HCT116 (cell line): ENCODE results near the gene MIA2. TPM values are rescaled to one million over a fixed set of nuclear protein-coding genes. Genes with fewer than 3 reads are reported as not detected.

Experiments used
- ATAC-seq: fragments of 200-7000 bp; cut with Tn5 transposase; 2 replicates; pipeline ENCODE4 v1.9.1; 2020; ENCODE audit warnings: mild to moderate bottlenecking, moderate library complexity
- BruUV-seq: library from RNA; stranded (reverse); fragments of 400-500 nt; replicated peaks from 2 replicates; lab custom pipeline; 2021; lab: Mats Ljungman, UMichigan
- CTCF ChIA-PET: fragments of 300-600 bp; sonication (Branson Sonifier 250); formaldehyde crosslinking; loops from one replicate; lab custom pipeline; 2021; ENCODE audit warnings: antibody characterized with exemption; lab: Charles Lee
- POLR2A ChIA-PET: fragments of 300-600, 350-600 bp; sonication (Branson Sonifier 250); formaldehyde crosslinking; loops from one replicate; lab custom pipeline; 2021; ENCODE audit warnings: antibody characterized with exemption; lab: Charles Lee
- RAD21 ChIA-PET, 2 experiments: fragments of 300-600 bp; sonication (Branson Sonifier 250); formaldehyde crosslinking; loops; one replicate each; lab custom pipeline; 2023; ENCODE audit warnings: low total read pairs in 2 of 2; ENCODE audit not compliant: uncharacterized antibody in 2 of 2, unreplicated experiment in 2 of 2, low non-redundant PET in 1 of 2; lab: Charles Lee
- DNase-seq: peaks from one replicate; pipeline ENCODE4 v3.0.0-alpha.2; 2010; ENCODE audit warnings: low read depth, low spot score
- H2AFZ ChIP-seq: fragments of 200-600 bp; shearing (Covaris generic), sonication (generic); 2 replicates; pipeline ENCODE4 v1.6.1; 2017; ENCODE audit warnings: low read depth, mixed run types, mixed read lengths, antibody characterized with exemption, low read length; ENCODE audit not compliant: poor library complexity, severe bottlenecking
- H3K27ac ChIP-seq: 2 replicates; pipeline ENCODE4 v1.5.1; 2012; ENCODE audit warnings: low read depth, low read length
- H3K27me3 ChIP-seq: fragments of 200-600 bp; sonication (generic); 2 replicates; pipeline ENCODE4 v1.6.1; 2016; ENCODE audit warnings: mixed run types, low read length, mixed read lengths; ENCODE audit not compliant: insufficient read depth
- H3K36me3 ChIP-seq, 2 experiments: fragments of 200-500 bp in 1 of 2; fragments of 200-600 bp in 1 of 2; sonication (Bioruptor generic) in 1 of 2; sonication (generic) in 1 of 2; 2 replicates each; pipeline versions ENCODE4 v1.5.1 to v1.6.1; 2014 to 2016; ENCODE audit warnings: low read length in 2 of 2, inconsistent platforms in 1 of 2, mixed read lengths in 1 of 2, mixed run types in 1 of 2; ENCODE audit not compliant: insufficient read depth in 2 of 2, control insufficient read depth in 1 of 2
- H3K4me1 ChIP-seq, 2 experiments: fragments of 200-600 bp in 1 of 2; sonication (generic) in 1 of 2; 2 replicates each; pipeline versions ENCODE4 v1.5.1 to v1.6.1; 2012 to 2017; ENCODE audit warnings: low read length in 2 of 2, inconsistent platforms in 1 of 2, mild to moderate bottlenecking in 1 of 2, mixed read lengths in 1 of 2, mixed run types in 1 of 2, moderate library complexity in 1 of 2; ENCODE audit not compliant: insufficient read depth in 2 of 2, control insufficient read depth in 1 of 2
- H3K4me2 ChIP-seq: fragments of 200-600 bp; sonication (generic); 2 replicates; pipeline ENCODE4 v1.6.1; 2017; ENCODE audit warnings: mixed run types, low read length, mixed read lengths
- H3K4me3 ChIP-seq, 2 experiments: fragments of 200-600 bp in 1 of 2; sonication (generic) in 1 of 2; replicated peaks in 1 of 2; 2 replicates each; pipeline ENCODE4 v1.5.1; 2011 to 2016; ENCODE audit warnings: low read length in 2 of 2, control low read depth in 1 of 2, low read depth in 1 of 2, mild to moderate bottlenecking in 1 of 2, mixed read lengths in 1 of 2, mixed run types in 1 of 2
- H3K79me2 ChIP-seq: fragments of 200-600 bp; sonication (generic); 2 replicates; pipeline ENCODE4 v1.6.1; 2017; ENCODE audit warnings: mild to moderate bottlenecking, mixed run types, low read length, moderate library complexity, mixed read lengths; ENCODE audit not compliant: insufficient read depth
- H3K9ac ChIP-seq: fragments of 200-600 bp; sonication (generic); 2 replicates; pipeline ENCODE4 v1.6.1; 2016; ENCODE audit warnings: low read length, mixed read lengths
- H3K9me2 ChIP-seq: fragments of 200-600 bp; sonication (generic), shearing (Covaris generic); 2 replicates; pipeline ENCODE4 v1.6.1; 2017; ENCODE audit warnings: mixed run types, mild to moderate bottlenecking, moderate library complexity; ENCODE audit not compliant: insufficient read depth
- H3K9me3 ChIP-seq, 2 experiments: fragments of 200-500 bp in 1 of 2; fragments of 200-600 bp in 1 of 2; sonication (Bioruptor generic) in 1 of 2; sonication (generic) in 1 of 2; 2 replicates each; pipeline ENCODE4 v1.6.1; 2014 to 2017; ENCODE audit warnings: low read length in 2 of 2, mixed read lengths in 2 of 2, inconsistent platforms in 1 of 2, low read depth in 1 of 2, mild to moderate bottlenecking in 1 of 2, mixed run types in 1 of 2, moderate library complexity in 1 of 2; ENCODE audit not compliant: control insufficient read depth in 1 of 2, insufficient read depth in 1 of 2
- H4K20me1 ChIP-seq: fragments of 200-600 bp; sonication (generic), shearing (Covaris generic); 2 replicates; pipeline ENCODE4 v1.6.1; 2017; ENCODE audit warnings: mixed run types, mild to moderate bottlenecking, moderate library complexity; ENCODE audit not compliant: insufficient read depth
- CBX3 ChIP-seq: IDR thresholded peaks from 2 replicates; pipeline ENCODE4 v1.6.1; 2012; ENCODE audit warnings: low read depth
- EGR1 ChIP-seq: IDR thresholded peaks from 2 replicates; pipeline ENCODE4 v1.6.1; 2012; ENCODE audit warnings: low read depth
- EZH2 ChIP-seq: fragments of 200-600 bp; sonication (generic); IDR thresholded peaks from 2 replicates; pipeline ENCODE4 v1.6.1; 2017; ENCODE audit warnings: antibody characterized with exemption, mixed run types
- FOSL1 ChIP-seq: IDR thresholded peaks from 2 replicates; pipeline ENCODE4 v1.6.1; 2012; ENCODE audit warnings: low read depth
- JUND ChIP-seq: IDR thresholded peaks from 2 replicates; pipeline ENCODE4 v1.6.1; 2012
- POLR2A ChIP-seq: IDR thresholded peaks from 2 replicates; pipeline ENCODE4 v1.7.0; 2011; ENCODE audit warnings: borderline replicate concordance; ENCODE audit not compliant: insufficient read depth, insufficient read length; ENCODE audit errors: extremely low read depth
- POLR2AphosphoS5 ChIP-seq: IDR thresholded peaks from 2 replicates; pipeline ENCODE4 v1.6.1; 2011; ENCODE audit warnings: mild to moderate bottlenecking, low read depth, low read length, moderate library complexity
- SP1 ChIP-seq: IDR thresholded peaks from 2 replicates; pipeline ENCODE4 v1.6.1; 2012; ENCODE audit warnings: low read depth
- TCF7L2 ChIP-seq: IDR thresholded peaks from 2 replicates; pipeline ENCODE4 v1.7.0; 2011; ENCODE audit warnings: borderline replicate concordance, inconsistent platforms; ENCODE audit not compliant: insufficient read depth, insufficient read length; ENCODE audit errors: extremely low read depth
- ZFX ChIP-seq: fragments of 450-650 bp; IDR thresholded peaks from 2 replicates; pipeline ENCODE4 v1.6.1; 2017
- intact Hi-C: fragments of 100-400 bp; cut with micrococcal nuclease; formaldehyde crosslinking; loops from 2 replicates; pipeline ENCODE4 v1.10.0; 2022
- total RNA-seq: library from RNA; stranded (reverse); gene quantifications from one replicate; pipeline ENCODE4 v1.2.1, GENCODE V29; 2021; ENCODE audit not compliant: unreplicated experiment
- TF ChIP-seq, protein P1 (sequence below): IDR thresholded peaks from 2 replicates; pipeline ENCODE4 v1.6.1; 2012
- TF ChIP-seq, protein P2 (sequence below): IDR thresholded peaks from 2 replicates; pipeline ENCODE4 v1.6.1; 2011; ENCODE audit warnings: mild to moderate bottlenecking, low read length, moderate library complexity; ENCODE audit not compliant: insufficient replicate concordance; ENCODE audit errors: extremely low read depth
- TF ChIP-seq, protein P3 (sequence below): IDR thresholded peaks from 2 replicates; pipeline ENCODE4 v1.6.1; 2012
- TF ChIP-seq, protein P4 (sequence below), 3 experiments: fragments of 200-600 bp in 1 of 3; sonication (generic) in 1 of 3; IDR thresholded peaks in 2 of 3; conservative IDR thresholded peaks in 1 of 3; 2 replicates each; pipeline ENCODE4 v1.5.1; 2012 to 2017; ENCODE audit warnings: low read depth in 2 of 3, low read length in 2 of 3, antibody characterized with exemption in 1 of 3, borderline replicate concordance in 1 of 3, control low read depth in 1 of 3, mild to moderate bottlenecking in 1 of 3, mixed read lengths in 1 of 3, mixed run types in 1 of 3, moderate library complexity in 1 of 3; ENCODE audit not compliant: insufficient read depth in 1 of 3

The MIA2 gene
- total RNA-seq, 1 experiment from 2014 or later, result 31.1 TPM

DNA sequence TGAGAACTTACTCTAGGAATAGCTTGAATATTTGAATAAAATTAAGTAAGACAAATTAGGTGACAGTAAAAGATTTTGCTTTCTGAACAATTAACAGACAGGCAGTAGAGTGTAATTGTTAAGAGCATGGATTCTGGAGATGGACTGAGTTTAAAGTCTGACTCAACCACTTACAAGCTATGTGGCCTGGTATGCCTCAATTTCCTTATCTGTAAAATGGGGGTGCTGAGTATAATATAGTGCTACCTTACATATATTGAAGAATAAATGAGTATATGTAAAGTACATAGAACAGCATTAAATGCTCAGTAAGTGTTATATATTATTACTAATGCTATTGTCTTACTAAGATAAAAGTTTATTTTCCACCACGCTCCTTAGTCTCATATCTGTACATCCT is 7.1 kb downstream of the MIA2 start:
- Histone ChIP-seq H2AFZ (no peak overlapping the region), H3K9me3 (no peaks in the 10 kb centered on the region), H3K36me3 (no peaks in the 10 kb centered on the region), H3K4me2 (no peak overlapping the region), H3K4me1 (0 out of 4 replicates have a peak, but pooled peaks cover 0 to 2% of the 10 kb centered on the region in 2 experiments), H3K27ac (no peak overlapping the region), H3K4me3 (no peak overlapping the region), H4K20me1 (no peaks in the 10 kb centered on the region), H3K9me2 (no peaks in the 10 kb centered on the region), H3K27me3 (no peaks in the 10 kb centered on the region), H3K9ac (no peak overlapping the region), H3K79me2 (no peaks in the 10 kb centered on the region)
- no peak for TF ChIP-seq ZFX
- no peak for TF ChIP-seq SP1
- TF ChIP-seq POLR2AphosphoS5, result no peak
- TF ChIP-seq EGR1, result no peak
- TF ChIP-seq, protein P1, sequence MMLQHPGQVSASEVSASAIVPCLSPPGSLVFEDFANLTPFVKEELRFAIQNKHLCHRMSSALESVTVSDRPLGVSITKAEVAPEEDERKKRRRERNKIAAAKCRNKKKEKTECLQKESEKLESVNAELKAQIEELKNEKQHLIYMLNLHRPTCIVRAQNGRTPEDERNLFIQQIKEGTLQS, result no peak
- no peak for TF ChIP-seq TCF7L2
- no peak for TF ChIP-seq FOSL1
- TF ChIP-seq POLR2A, result no peak
- no peak for TF ChIP-seq CBX3
- no TSS peak for BruUV-seq
- ChIA-PET CTCF (no interaction called here), POLR2A (no interaction called here), RAD21 (no interaction called here)
- no peak for ATAC-seq
- intact Hi-C loops, result no loop called here
- no peak for DNase-seq

DNA sequence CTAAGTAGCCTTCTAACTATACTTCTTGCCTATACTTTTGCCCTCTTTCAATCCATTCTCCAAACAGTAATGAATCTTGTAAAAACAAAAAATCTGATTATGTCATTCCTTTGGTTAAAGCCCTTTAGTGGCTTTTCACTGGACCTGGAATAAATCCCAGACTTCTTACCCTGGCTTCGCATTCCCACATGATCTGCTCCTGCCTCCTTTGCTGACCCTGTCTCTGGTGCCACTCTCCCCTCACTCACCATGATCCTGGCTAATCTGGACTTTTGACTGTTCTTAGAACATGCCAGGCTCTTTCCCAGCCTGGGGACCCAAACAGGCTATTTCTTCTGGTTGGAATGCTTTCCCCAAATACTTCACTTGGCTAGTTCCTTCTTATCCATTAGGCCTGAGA is 7.9 kb downstream of the MIA2 start:
- POLR2A ChIA-PET, result no interaction called here

More for the DNA sequence above, 7.9 kb downstream of the MIA2 start:
- Histone ChIP-seq H3K27me3 (no peaks in the 10 kb centered on the region), H3K27ac (no peak overlapping the region), H3K36me3 (no peaks in the 10 kb centered on the region), H4K20me1 (no peaks in the 10 kb centered on the region), H3K9me3 (no peaks in the 10 kb centered on the region), H3K9me2 (no peaks in the 10 kb centered on the region), H3K4me3 (no peak overlapping the region), H3K79me2 (no peaks in the 10 kb centered on the region), H3K4me1 (0 out of 4 replicates have a peak, but pooled peaks cover 0 to 2% of the 10 kb centered on the region in 2 experiments), H2AFZ (no peak overlapping the region), H3K9ac (no peak overlapping the region), H3K4me2 (no peak overlapping the region)
- intact Hi-C loops, result no loop called here
- no TSS peak for BruUV-seq
- TF ChIP-seq EZH2 (no peak), JUND (no peak)
- TF ChIP-seq, protein P2, sequence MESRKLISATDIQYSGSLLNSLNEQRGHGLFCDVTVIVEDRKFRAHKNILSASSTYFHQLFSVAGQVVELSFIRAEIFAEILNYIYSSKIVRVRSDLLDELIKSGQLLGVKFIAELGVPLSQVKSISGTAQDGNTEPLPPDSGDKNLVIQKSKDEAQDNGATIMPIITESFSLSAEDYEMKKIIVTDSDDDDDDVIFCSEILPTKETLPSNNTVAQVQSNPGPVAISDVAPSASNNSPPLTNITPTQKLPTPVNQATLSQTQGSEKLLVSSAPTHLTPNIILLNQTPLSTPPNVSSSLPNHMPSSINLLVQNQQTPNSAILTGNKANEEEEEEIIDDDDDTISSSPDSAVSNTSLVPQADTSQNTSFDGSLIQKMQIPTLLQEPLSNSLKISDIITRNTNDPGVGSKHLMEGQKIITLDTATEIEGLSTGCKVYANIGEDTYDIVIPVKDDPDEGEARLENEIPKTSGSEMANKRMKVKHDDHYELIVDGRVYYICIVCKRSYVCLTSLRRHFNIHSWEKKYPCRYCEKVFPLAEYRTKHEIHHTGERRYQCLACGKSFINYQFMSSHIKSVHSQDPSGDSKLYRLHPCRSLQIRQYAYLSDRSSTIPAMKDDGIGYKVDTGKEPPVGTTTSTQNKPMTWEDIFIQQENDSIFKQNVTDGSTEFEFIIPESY, result no peak
- TF ChIP-seq, protein P3, sequence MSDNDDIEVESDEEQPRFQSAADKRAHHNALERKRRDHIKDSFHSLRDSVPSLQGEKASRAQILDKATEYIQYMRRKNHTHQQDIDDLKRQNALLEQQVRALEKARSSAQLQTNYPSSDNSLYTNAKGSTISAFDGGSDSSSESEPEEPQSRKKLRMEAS, result no peak
- TF ChIP-seq, protein P4, sequence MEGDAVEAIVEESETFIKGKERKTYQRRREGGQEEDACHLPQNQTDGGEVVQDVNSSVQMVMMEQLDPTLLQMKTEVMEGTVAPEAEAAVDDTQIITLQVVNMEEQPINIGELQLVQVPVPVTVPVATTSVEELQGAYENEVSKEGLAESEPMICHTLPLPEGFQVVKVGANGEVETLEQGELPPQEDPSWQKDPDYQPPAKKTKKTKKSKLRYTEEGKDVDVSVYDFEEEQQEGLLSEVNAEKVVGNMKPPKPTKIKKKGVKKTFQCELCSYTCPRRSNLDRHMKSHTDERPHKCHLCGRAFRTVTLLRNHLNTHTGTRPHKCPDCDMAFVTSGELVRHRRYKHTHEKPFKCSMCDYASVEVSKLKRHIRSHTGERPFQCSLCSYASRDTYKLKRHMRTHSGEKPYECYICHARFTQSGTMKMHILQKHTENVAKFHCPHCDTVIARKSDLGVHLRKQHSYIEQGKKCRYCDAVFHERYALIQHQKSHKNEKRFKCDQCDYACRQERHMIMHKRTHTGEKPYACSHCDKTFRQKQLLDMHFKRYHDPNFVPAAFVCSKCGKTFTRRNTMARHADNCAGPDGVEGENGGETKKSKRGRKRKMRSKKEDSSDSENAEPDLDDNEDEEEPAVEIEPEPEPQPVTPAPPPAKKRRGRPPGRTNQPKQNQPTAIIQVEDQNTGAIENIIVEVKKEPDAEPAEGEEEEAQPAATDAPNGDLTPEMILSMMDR (IDR thresholded peaks at IDR 0.05 in 2 of 3, conservative IDR thresholded peaks at IDR 0.05 in 1 of 3; ENCODE audit: borderline replicate concordance in 1 of 3, insufficient read depth in 1 of 3, low read depth in 2 of 3, low read length in 2 of 3), result no peak
- DNase-seq, result no peak
- ChIA-PET RAD21 (no interaction called here), CTCF (no interaction called here)
- no peak for ATAC-seq
